ENCODE results near the gene A1BG.
"Not testable (repeated sequence)": the region's sequence is repeated elsewhere in the genome, so short reads cannot be mapped to it uniquely, and the experiment has no call there.

A1BG gene

GRCh38 chr19:58361900-58362271, 8.6 kb upstream of the A1BG start:
- DNase-seq (ENCODE audit: low spot score): peak; percentile 55

GRCh38 chr19:58357481-58358145, 4.3 kb upstream of the A1BG start:
- DNase-seq (ENCODE audit: low spot score): no peak

DNA sequence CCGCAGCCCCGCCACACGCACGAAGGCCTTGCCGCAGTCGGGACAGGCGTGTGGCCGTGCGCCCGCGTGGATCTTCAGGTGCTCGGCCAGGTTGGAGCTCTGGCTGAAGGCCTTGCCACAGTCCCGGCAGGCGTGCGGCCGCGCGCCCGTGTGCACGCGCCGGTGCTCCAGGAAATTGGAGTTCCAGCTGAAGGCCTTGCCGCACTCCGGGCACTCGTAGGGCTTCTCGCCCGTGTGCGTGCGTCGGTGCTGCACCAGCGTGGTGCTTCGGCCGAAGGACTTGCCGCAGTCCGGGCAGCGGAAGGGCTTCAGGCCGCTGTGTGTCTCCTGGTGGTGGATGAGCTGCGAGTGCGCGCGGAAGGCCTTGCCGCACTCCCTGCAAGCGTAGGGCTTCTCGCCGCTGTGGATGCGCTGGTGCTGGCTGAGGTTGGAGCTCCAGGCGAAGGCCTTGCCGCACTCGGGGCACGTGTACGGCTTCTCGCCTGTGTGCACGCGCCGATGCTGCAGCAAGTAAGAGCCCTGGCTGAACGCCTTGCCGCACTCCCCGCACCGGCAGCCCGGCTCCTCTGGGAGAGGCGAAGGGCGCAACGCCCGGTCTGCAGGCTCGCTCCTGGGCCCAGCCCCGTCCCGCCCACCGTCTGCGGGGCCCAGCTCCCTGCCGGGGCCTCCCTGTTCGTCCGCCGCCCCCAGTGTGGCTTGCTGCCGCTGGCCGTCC, 3.6 kb upstream of the A1BG start:
- no peak for DNase-seq (ENCODE audit: low spot score)

DNA sequence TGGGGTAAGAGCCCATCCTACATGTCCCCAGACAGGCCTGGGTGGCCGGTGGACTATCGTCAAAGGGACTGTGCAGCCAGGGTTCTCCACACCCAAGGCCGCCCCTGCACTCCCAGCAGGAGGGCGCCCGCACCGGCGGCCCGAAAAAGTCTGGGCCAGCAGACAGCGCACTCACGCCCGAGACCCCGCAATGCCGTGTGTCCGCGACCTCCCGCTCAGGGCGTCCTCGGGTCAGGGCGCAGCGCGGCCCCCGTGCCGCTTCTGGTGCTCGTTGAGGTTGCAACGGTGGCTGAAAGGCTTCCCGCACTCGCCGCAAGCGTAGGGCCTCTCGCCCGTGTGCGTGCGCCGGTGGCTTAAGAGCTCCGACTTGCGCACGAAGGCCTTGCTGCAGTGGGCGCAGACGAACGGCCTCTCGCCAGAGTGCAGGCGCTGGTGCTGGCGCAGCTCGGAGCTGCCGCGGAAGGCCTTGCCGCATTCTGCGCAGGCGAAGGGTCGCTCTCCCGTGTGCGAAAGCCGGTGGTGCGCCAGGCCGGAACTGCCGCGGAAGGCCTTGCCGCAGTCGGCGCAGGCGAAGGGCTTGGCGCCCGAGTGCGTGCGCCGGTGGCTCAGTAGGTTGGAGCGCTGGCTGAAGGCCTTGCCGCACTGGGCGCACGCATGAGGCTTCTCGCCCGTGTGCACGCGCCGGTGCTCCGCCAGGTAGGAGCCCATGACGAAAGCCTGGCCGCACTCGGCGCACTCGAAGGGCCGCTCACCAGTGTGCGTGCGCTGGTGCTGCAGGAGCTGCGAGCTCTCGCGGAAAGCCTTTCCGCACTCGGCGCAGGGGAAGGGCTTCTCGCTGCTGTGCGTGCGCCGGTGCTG, 2.8 kb upstream of the A1BG start:
- DNase-seq (ENCODE audit: low spot score): no peak

DNA sequence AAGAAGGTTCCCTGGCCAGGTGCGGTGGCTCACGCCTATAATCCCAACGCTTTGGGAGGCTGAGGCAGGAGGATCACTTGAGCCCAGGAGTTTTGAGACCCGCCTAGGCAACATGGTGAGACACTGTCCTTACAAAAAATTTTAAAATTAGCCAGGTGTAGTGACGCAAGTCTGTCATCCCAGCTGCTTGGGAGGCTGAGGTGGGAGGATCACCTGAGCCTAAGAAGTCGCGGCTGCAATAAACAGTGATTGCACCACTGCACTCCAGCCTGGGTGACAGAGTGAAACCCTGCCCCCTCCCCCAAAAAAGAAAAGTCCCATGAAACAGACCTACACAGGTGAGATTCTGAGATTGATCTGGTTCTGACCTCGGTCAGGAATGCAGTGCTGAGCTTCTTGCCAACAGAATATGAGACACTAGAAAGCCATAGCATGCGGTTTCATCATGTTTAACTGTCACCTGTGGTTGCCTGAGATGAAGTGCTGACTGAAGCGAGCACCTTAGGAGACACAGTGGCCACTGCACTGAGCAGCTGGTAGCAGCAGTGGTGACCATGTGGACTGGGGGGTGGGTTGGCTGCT, 2.0 kb upstream of the A1BG start:
- no peak for DNase-seq (ENCODE audit: low spot score)

GRCh38 chr19:58354478-58355030, 1.3 kb upstream of the A1BG start:
- no peak for DNase-seq (ENCODE audit: low spot score)

GRCh38 chr19:58353717-58354477, 605 bp upstream of the A1BG start:
- DNase-seq (ENCODE audit: low spot score): no peak

DNA sequence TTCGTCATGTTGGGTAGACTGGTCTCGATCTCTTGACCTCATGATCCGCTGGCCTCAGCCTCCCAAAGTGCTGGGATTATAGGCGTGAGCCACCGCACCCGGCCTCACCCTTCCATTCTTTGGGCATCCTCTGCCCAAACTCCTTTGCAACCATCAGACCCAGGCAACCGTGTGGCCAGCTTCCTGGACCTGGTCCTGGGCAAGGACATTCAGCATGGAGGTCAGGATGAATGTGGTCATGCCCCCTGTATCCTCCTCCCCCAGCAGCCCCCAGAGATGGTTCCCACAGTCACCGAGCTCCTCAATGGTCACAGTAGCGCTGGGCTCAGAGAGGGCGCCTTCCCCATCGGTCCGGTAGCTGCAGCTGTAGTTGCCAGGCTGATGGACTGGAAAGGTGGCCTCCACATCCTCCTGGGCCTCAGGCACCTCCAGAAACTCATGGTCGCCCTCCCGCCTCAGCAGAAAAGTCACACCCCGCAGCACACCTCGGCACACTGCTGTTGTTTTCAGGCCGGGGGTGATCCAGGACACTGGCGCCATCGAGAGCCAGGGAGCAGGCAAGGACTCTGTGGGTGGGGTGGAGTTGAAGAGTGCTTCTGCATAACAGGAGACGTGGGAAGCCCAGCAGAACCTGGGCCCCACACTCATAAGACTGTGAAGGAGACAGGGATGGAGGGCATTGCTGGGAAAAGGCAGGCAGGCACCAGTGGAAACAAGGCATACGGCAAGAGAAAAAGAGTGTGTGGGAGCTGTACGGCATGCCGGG, 1.1 kb downstream of the A1BG start:
- no peak for DNase-seq (ENCODE audit: low spot score)

DNA sequence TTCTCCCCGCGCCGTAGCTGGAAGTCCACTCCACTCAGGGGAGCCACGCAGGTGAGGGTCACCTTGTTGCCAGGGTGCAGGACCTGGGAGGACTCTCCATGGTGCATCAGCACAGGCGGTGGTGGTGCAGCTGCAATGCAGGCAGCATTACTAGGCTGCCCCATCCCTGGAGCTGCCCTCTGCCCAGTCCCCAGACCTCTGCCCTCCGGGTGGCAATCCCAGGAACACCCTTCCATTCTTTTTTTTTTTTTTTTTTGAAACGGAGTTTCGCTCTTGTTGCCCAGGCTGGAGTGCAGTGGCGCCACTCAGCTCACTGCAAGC, 1.8 kb downstream of the A1BG start:
- no peak for DNase-seq (ENCODE audit: low spot score)

DNA sequence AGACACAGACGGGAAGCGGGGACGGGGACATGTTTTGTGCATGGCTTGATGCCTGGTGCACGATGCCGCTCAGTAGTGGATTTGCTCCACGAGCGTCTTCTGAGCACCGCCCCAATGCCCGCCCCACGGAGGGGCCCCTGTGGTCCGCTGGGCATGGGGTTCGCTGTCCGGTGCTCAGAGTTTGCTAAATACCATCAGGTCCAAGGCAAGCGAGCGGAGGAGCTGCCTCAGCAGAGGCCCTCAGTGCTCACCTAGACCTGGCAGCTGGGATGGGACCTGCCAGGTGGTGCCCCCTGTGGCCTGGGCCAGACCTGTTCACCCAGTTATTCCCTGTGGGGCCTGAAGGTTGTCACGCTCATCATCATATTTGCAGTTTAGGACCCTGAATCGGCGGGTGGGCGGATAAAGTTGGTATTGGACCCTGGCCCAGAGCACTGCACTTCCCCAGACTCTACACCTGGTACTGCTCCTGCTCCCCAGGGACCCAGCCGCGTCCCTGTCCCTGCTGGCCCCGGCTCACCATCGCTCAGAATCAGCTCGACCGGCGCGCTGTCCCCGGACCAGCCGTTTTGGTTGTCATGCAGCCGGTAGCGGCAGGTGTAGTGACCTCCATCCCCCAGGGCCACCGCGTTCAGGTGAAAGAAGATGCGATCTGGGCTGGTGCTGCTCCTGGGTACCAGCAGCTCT, 2.3 kb downstream of the A1BG start:
- DNase-seq (ENCODE audit: low spot score): no peak

DNA sequence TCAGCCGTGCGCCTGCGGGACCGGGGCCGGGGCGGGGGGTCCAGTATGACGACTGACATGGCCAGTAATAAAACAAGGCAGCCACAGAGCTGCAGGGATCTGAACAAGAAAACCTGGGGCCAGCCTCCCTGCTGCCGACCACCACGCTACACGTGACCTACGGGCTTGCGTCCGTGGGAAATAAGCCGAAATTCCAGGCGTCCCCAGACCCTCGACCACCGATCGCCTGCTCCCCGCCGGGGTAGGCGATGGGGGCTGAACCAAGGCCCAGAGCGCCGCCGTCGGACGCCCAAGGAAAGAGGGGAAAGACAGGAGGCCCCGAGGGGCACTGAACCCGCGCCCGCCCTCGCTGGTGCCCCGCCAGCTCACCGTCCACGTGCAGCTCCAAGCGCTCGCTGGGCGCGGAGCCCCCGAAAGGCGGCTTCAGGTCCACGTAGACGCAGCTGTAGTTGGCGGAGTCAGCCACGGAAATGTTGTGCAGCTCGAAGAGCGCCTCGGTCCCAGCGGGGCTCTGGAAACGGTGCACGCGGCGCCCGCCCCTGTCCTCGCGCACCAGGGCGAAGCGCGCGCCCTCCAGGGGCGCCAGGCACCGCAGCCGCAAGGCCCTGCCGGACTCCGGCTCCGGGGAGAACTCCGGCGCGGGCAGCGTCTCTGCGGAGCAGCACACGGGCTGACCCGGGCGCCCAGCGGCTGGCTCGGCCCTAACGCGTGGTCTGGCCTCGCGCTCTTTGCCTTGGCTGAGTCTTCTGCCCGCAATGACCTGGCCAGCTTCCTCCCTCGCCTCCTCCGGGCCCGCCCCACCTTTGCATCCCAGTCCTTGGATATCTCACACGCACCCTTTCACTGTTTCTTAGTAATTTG, 3.1 kb downstream of the A1BG start:
- no peak for DNase-seq (ENCODE audit: low spot score)

DNA sequence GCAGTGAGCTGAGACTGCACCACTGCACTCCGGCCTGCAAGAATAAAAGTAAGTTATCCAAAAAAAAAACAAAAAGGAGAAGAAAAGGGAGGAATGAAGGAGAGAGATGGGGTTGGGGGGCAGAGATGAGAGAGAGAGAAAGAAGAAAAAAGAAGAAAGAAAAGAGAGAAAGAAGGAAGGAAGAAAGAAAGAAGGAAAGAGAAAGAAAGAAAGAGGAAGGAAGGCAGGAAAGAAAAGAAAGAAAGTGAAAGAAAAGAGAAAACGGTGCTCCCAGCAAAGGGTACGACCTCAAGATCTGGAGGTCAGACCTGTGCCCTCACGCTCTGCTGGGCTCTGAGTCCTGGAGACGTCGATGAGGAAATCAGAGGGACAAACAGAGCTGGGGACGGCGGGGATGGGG, 3.7 kb downstream of the A1BG start:
- DNase-seq (ENCODE audit: low spot score): no peak

GRCh38 chr19:58348080-58348479, 5.2 kb downstream of the A1BG start:
- DNase-seq (ENCODE audit: low spot score): not testable (repeated sequence)

GRCh38 chr19:58346961-58347929, 6.0 kb downstream of the A1BG start:
- no peak for DNase-seq (ENCODE audit: low spot score)

DNA sequence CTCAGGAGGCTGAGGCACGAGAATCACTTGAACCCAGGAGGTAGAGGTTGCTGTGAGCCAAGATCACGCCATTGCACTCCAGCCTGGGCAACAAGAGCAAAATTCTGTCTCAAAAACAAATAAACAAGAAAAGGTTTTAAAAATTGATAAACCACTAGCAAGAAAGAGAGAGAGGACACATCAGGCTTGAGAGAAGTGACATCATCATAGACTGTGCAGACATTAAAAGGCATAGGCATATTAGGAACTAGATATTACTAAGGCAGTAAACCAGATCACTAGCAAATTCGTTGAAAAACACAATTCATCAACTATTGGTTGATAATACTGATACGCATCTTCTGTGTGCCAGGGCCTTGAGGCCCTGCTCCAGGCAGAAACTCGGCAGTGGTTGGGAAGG, 7.7 kb downstream of the A1BG start:
- DNase-seq (ENCODE audit: low spot score): no peak

- DNase-seq (ENCODE audit: low spot score): no peak
Observed at GRCh38 chr19:58338825-58339558, 14.3 kb downstream of the A1BG start.

- no peak for DNase-seq (ENCODE audit: low spot score)
Observed at GRCh38 chr19:58338336-58338735, 15.0 kb downstream of the A1BG start.
